Fibroblast of lung (primary cell): ENCODE measurements around the gene LRRC61. TPM values are rescaled to one million over a fixed set of nuclear protein-coding genes. Genes with fewer than 3 reads are reported as not detected.

ENCODE experiments used
- DNase-seq, 2 donors: peaks; one replicate each; pipeline versions ENCODE4 v3.0.0 to v3.0.0-alpha.2; 2010; ENCODE audit warnings: low read depth in 2 of 2
- H2AFZ ChIP-seq: 2 replicates; pipeline ENCODE4 v1.5.1; 2012; ENCODE audit warnings: low read length, control low read depth, inconsistent platforms
- H3K27ac ChIP-seq: 2 replicates; pipeline ENCODE4 v1.5.1; 2011; ENCODE audit warnings: low read length, control low read depth; ENCODE audit not compliant: insufficient read depth
- H3K27me3 ChIP-seq: 2 replicates; pipeline ENCODE4 v1.5.1; 2011; ENCODE audit warnings: mild to moderate bottlenecking, low read length; ENCODE audit not compliant: control insufficient read depth, insufficient read depth
- H3K36me3 ChIP-seq: 2 replicates; pipeline ENCODE4 v1.5.1; 2011; ENCODE audit warnings: low read length; ENCODE audit not compliant: control insufficient read depth, insufficient read depth
- H3K4me1 ChIP-seq: 2 replicates; pipeline ENCODE4 v1.5.1; 2011; ENCODE audit warnings: low read length; ENCODE audit not compliant: control insufficient read depth, insufficient read depth; ENCODE audit errors: extremely low read depth
- H3K4me2 ChIP-seq: 2 replicates; pipeline ENCODE4 v1.5.1; 2011; ENCODE audit warnings: low read length, control low read depth; ENCODE audit not compliant: insufficient read depth; ENCODE audit errors: extremely low read depth
- H3K4me3 ChIP-seq, 4 experiments: fragments of 200-600 bp in 1 of 4; sonication (generic) in 1 of 4; replicated peaks in 1 of 4; 2 replicates each; pipeline ENCODE4 v1.5.1; 2011 to 2016; ENCODE audit warnings: low read length in 4 of 4, low read depth in 3 of 4, mild to moderate bottlenecking in 3 of 4, control low read depth in 2 of 4, inconsistent platforms in 1 of 4, mixed read lengths in 1 of 4; ENCODE audit not compliant: insufficient read depth in 1 of 4; ENCODE audit errors: control extremely low read depth in 1 of 4
- H3K79me2 ChIP-seq: 2 replicates; pipeline ENCODE4 v1.5.1; 2012; ENCODE audit warnings: mild to moderate bottlenecking, low read length, inconsistent platforms; ENCODE audit not compliant: control insufficient read depth, insufficient read depth
- H3K9ac ChIP-seq: 2 replicates; pipeline ENCODE4 v1.5.1; 2011; ENCODE audit warnings: mild to moderate bottlenecking, low read length, control low read depth; ENCODE audit not compliant: insufficient read depth
- H3K9me3 ChIP-seq: 2 replicates; pipeline ENCODE4 v1.5.1; 2012; ENCODE audit warnings: low read depth, low read length; ENCODE audit not compliant: control insufficient read depth, insufficient read depth
- H4K20me1 ChIP-seq: 2 replicates; pipeline ENCODE4 v1.5.1; 2011; ENCODE audit warnings: low read length; ENCODE audit not compliant: control insufficient read depth, insufficient read depth; ENCODE audit errors: extremely low read depth
- CTCF ChIP-seq, 2 donors: IDR thresholded peaks in 1 of 2; conservative IDR thresholded peaks in 1 of 2; 1 replicate in 1 of 2; 2 replicates in 1 of 2; pipeline ENCODE4 v1.5.1; 2011 to 2012; ENCODE audit warnings: low read length in 2 of 2, control low read depth in 1 of 2, inconsistent platforms in 1 of 2, low read depth in 1 of 2, mild to moderate bottlenecking in 1 of 2
- EZH2 ChIP-seq: IDR thresholded peaks from 2 replicates; pipeline ENCODE4 v1.5.1; 2012; ENCODE audit warnings: low read length, control low read depth, mild to moderate bottlenecking; ENCODE audit errors: missing control alignments
- polyA plus RNA-seq, 2 donors: library from polyadenylated mRNA; depleted of rRNA in 1 of 2; stranded (reverse) in 1 of 2; unstranded in 1 of 2; fragments of >200 nt; gene quantifications; 2 replicates each; pipeline ENCODE4 v1.2.1, GENCODE V29; 2011 to 2012; ENCODE audit warnings: missing spikeins in 1 of 2
- total RNA-seq: library from RNA; depleted of rRNA; stranded (reverse); fragments of >200 nt; gene quantifications from 2 replicates; pipeline ENCODE4 v1.2.1, GENCODE V29; 2014

The LRRC61 gene
- total and polyA plus RNA-seq, 2 donors (not counting 1 experiment from before 2014, with no cell fraction given) = 0.03 to 0.33 TPM

- Histone ChIP-seq H3K9ac (peak within 1 kb of the TSS; percentile 77), H2AFZ (peak within 1 kb of the TSS; percentile 70), H3K27ac (peak within 1 kb of the TSS; percentile 81), H3K27me3 (no peaks in the 10 kb centered on the region), H3K4me3 (peak within 1 kb of the TSS; percentile 71 to 85 (median 78)), H4K20me1 (no peaks in the 10 kb centered on the region), H3K36me3 (peaks cover 16% of the 10 kb centered on the region), H3K4me1 (peaks cover 10% of the 10 kb centered on the region), H3K9me3 (no peaks in the 10 kb centered on the region), H3K79me2 (peaks cover 40% of the 10 kb centered on the region), H3K4me2 (peak within 1 kb of the TSS; percentile 97)
- no peak for TF ChIP-seq CTCF (conservative IDR thresholded peaks at IDR 0.05 in 1 of 2, IDR thresholded peaks at IDR 0.05 in 1 of 2; ENCODE audit: low read depth in 1 of 2, low read length in 2 of 2)
- no peak for TF ChIP-seq EZH2
- peak; percentile 81 to 87 for DNase-seq
Observed at GRCh38 chr7:150368096-150368883, 45.1 kb downstream of the LRRC61 start, which contains the start of gene REPIN1. Gene REPIN1, plus strand, starts transcription at chr7:150368822. Its CDS starts 890 bp downstream, at chr7:150369712.

GRCh38 chr7:150368884-150369747 lies 46.0 kb downstream of the LRRC61 start:
- peaks cover 40% of the 10 kb centered on the region for H3K79me2 ChIP-seq
- H3K9me3 ChIP-seq = no peaks in the 10 kb centered on the region

More at GRCh38 chr7:150368884-150369747, 46.0 kb downstream of the LRRC61 start:
- H3K4me2 ChIP-seq = peak overlapping the region; percentile 97
- peaks cover 16% of the 10 kb centered on the region for H3K36me3 ChIP-seq
- H2AFZ ChIP-seq = peak overlapping the region; percentile 70
- H3K9ac ChIP-seq = peak overlapping the region; percentile 77
- peak overlapping the region; percentile 81 for H3K27ac ChIP-seq
- H4K20me1 ChIP-seq = no peaks in the 10 kb centered on the region
- H3K4me3 ChIP-seq = peak overlapping the region; percentile 71 to 85 (median 78)
- no peaks in the 10 kb centered on the region for H3K27me3 ChIP-seq
- H3K4me1 ChIP-seq = peaks cover 10% of the 10 kb centered on the region
- DNase-seq = peak; percentile 64 to 75
- no peak for TF ChIP-seq EZH2
- TF ChIP-seq CTCF (conservative IDR thresholded peaks at IDR 0.05 in 1 of 2, IDR thresholded peaks at IDR 0.05 in 1 of 2; ENCODE audit: low read depth in 1 of 2, low read length in 2 of 2) = no peak
